ENCODE results near the gene LIPM.

DNA sequence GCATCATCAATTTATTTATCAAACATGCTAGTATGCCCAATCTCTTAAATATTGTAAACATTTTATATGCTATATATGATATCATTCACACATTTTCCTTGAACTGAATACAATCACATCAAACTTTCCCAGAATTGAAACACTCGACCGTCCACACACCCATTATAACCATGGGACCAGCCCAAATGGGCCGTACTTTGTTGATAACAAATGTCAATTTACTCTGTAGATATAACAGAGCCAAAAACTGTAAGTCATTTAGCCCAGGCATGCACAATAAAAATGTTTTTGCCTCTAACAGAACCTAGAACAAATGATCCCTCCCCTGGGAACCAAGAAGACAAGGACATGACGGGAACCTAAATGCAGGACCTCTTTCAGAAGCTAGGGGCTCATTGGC is 49.8 kb downstream of the LIPM start:
- TF ChIP-seq, protein P1, sequence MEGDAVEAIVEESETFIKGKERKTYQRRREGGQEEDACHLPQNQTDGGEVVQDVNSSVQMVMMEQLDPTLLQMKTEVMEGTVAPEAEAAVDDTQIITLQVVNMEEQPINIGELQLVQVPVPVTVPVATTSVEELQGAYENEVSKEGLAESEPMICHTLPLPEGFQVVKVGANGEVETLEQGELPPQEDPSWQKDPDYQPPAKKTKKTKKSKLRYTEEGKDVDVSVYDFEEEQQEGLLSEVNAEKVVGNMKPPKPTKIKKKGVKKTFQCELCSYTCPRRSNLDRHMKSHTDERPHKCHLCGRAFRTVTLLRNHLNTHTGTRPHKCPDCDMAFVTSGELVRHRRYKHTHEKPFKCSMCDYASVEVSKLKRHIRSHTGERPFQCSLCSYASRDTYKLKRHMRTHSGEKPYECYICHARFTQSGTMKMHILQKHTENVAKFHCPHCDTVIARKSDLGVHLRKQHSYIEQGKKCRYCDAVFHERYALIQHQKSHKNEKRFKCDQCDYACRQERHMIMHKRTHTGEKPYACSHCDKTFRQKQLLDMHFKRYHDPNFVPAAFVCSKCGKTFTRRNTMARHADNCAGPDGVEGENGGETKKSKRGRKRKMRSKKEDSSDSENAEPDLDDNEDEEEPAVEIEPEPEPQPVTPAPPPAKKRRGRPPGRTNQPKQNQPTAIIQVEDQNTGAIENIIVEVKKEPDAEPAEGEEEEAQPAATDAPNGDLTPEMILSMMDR (IDR thresholded peaks at IDR 0.05) = no peak
- TF ChIP-seq, protein P2, sequence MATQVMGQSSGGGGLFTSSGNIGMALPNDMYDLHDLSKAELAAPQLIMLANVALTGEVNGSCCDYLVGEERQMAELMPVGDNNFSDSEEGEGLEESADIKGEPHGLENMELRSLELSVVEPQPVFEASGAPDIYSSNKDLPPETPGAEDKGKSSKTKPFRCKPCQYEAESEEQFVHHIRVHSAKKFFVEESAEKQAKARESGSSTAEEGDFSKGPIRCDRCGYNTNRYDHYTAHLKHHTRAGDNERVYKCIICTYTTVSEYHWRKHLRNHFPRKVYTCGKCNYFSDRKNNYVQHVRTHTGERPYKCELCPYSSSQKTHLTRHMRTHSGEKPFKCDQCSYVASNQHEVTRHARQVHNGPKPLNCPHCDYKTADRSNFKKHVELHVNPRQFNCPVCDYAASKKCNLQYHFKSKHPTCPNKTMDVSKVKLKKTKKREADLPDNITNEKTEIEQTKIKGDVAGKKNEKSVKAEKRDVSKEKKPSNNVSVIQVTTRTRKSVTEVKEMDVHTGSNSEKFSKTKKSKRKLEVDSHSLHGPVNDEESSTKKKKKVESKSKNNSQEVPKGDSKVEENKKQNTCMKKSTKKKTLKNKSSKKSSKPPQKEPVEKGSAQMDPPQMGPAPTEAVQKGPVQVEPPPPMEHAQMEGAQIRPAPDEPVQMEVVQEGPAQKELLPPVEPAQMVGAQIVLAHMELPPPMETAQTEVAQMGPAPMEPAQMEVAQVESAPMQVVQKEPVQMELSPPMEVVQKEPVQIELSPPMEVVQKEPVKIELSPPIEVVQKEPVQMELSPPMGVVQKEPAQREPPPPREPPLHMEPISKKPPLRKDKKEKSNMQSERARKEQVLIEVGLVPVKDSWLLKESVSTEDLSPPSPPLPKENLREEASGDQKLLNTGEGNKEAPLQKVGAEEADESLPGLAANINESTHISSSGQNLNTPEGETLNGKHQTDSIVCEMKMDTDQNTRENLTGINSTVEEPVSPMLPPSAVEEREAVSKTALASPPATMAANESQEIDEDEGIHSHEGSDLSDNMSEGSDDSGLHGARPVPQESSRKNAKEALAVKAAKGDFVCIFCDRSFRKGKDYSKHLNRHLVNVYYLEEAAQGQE (IDR thresholded peaks at IDR 0.05) = no peak
